ENCODE data around the gene HMGXB3. TPM values are rescaled to one million over a fixed set of nuclear protein-coding genes. Genes with fewer than 3 reads are reported as not detected.

The HMGXB3 gene
- total and polyA plus RNA-seq, 2 of the 13 experiments (the other 11 are each of a cell fraction or from before 2014, with no cell fraction given), result 18.8 to 23.8 TPM

DNA sequence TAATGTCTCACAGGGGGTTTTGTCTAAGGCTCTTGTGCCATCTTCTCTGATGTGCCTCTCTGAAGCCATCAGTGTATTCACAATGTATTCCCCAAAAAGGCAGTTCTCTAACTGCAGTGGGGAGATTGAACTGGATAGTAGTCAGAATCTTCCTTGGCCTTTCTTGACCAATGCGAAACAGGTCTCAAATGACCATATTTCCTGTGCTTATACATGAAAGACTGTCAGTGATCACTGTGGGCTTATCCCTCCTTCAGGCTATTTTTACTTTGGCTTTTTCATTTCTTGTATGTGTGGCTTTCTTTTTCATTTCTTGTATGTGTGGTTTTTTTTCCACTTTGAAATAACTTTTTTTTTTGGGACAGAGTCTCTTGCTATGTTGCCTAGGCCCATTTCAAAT lies 19.7 kb downstream of the HMGXB3 start:
- in situ Hi-C loops (cut with HindIII; ENCODE audit: extremely low pct_ligation_motif_present, low pct_unique_long_range_greater_than_20kb), result no loop called here
- H3K4me1 ChIP-seq (ENCODE audit: insufficient read depth, low read length), result peaks cover 40% of the 10 kb centered on the region
- peaks cover 30 to 76% of the 10 kb centered on the region in 2 experiments for H3K36me3 ChIP-seq (replicated peaks in 1 of 2; ENCODE audit: control insufficient read depth in 1 of 2, insufficient read depth in 2 of 2, low read length in 2 of 2)
- no peak overlapping the region for H3K27ac ChIP-seq (ENCODE audit: extremely low read length, insufficient read depth, low read length)
- TF ChIP-seq WIZ (CRISPR knock-in tag; IDR thresholded peaks at IDR 0.05) (no peak), ESRRA (CRISPR knock-in tag; IDR thresholded peaks at IDR 0.05; ENCODE audit: low read depth) (no peak), HINFP (CRISPR knock-in tag; IDR thresholded peaks at IDR 0.05; ENCODE audit: low read depth) (no peak)
- peaks cover 4% of the 10 kb centered on the region for H3K79me2 ChIP-seq (ENCODE audit: insufficient read depth, low read length)
- 94% methylated on average over 1 of the region's 1 CpG for WGBS (ENCODE audit: low lambda C conversion rate)
- no peak overlapping the region for H2AFZ ChIP-seq (ENCODE audit: low read length)
- DNase-seq (ENCODE audit: low spot score) (no peak), ATAC-seq (no peak), FAIRE-seq (no peak)
- H3K9me3 ChIP-seq (ENCODE audit: low read length), result peaks cover 4% of the 10 kb centered on the region; the same call in 1 of the 2 replicates
- POLR2A ChIA-PET, result no interaction called here
- H3K4me3 ChIP-seq (replicated peaks in 1 of 3; ENCODE audit: insufficient read depth in 1 of 3, low read depth in 2 of 3, low read length in 3 of 3), result no peak overlapping the region
- no peaks in the 10 kb centered on the region for H4K20me1 ChIP-seq (ENCODE audit: insufficient read depth, low read length)
- CTCF ChIA-PET (ENCODE audit: low intra/inter-chr PET ratio, low total read pairs), result no interaction called here
- no TSS peak for BruUV-seq (replicated peaks)
- intact Hi-C loops (cut with micrococcal nuclease; ENCODE audit: unreplicated experiment), result loop anchor here (10.0 kb wide), 1 partner anchor 335 kb away; the partner anchor contains the start of gene TCOF1
- no peak overlapping the region for H3K9ac ChIP-seq (ENCODE audit: insufficient read depth, low read depth, low read length)
- no peak overlapping the region for H3K4me2 ChIP-seq (ENCODE audit: low read depth, low read length)
- no peaks in the 10 kb centered on the region for H3K27me3 ChIP-seq (ENCODE audit: control insufficient read depth in 1 of 2, insufficient read depth in 2 of 2, low read length in 2 of 2)

GRCh38 chr5:150021491-150022157 lies 21.1 kb downstream of the HMGXB3 start:
- ATAC-seq (no peak), FAIRE-seq (no peak), DNase-seq (ENCODE audit: low spot score) (no peak)
- no peaks in the 10 kb centered on the region for H3K79me2 ChIP-seq (ENCODE audit: insufficient read depth, low read length)
- in situ Hi-C loops (cut with HindIII; ENCODE audit: extremely low pct_ligation_motif_present, low pct_unique_long_range_greater_than_20kb), result no loop called here
- no peak overlapping the region for H3K4me2 ChIP-seq (ENCODE audit: low read depth, low read length)
- no peak overlapping the region for H3K4me3 ChIP-seq (replicated peaks in 1 of 3; ENCODE audit: insufficient read depth in 1 of 3, low read depth in 2 of 3, low read length in 3 of 3)
- 95% methylated on average over 13 of the region's 13 CpGs for WGBS (ENCODE audit: low lambda C conversion rate)
- no peaks in the 10 kb centered on the region for H3K9me3 ChIP-seq (ENCODE audit: low read length)
- BruUV-seq (replicated peaks), result no TSS peak
- peak overlapping the region; percentile 28 for H3K27ac ChIP-seq (ENCODE audit: extremely low read length, insufficient read depth, low read length)
- peaks cover 44% of the 10 kb centered on the region for H3K4me1 ChIP-seq (ENCODE audit: insufficient read depth, low read length)
- TF ChIP-seq, protein P1, sequence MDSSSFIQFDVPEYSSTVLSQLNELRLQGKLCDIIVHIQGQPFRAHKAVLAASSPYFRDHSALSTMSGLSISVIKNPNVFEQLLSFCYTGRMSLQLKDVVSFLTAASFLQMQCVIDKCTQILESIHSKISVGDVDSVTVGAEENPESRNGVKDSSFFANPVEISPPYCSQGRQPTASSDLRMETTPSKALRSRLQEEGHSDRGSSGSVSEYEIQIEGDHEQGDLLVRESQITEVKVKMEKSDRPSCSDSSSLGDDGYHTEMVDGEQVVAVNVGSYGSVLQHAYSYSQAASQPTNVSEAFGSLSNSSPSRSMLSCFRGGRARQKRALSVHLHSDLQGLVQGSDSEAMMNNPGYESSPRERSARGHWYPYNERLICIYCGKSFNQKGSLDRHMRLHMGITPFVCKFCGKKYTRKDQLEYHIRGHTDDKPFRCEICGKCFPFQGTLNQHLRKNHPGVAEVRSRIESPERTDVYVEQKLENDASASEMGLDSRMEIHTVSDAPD (CRISPR knock-in tag; IDR thresholded peaks at IDR 0.05), result no peak
- no peak for TF ChIP-seq RAD51 (IDR thresholded peaks at IDR 0.05; ENCODE audit: borderline replicate concordance)
- H3K36me3 ChIP-seq (replicated peaks in 1 of 2; ENCODE audit: control insufficient read depth in 1 of 2, insufficient read depth in 2 of 2, low read length in 2 of 2), result peaks cover 26 to 67% of the 10 kb centered on the region in 2 experiments
- H3K9ac ChIP-seq (ENCODE audit: insufficient read depth, low read depth, low read length), result no peak overlapping the region
- H2AFZ ChIP-seq (ENCODE audit: low read length), result no peak overlapping the region
- CTCF ChIA-PET (ENCODE audit: low intra/inter-chr PET ratio, low total read pairs), result no interaction called here
- no peaks in the 10 kb centered on the region for H3K27me3 ChIP-seq (ENCODE audit: control insufficient read depth in 1 of 2, insufficient read depth in 2 of 2, low read length in 2 of 2)
- no peaks in the 10 kb centered on the region for H4K20me1 ChIP-seq (ENCODE audit: insufficient read depth, low read length)
- POLR2A ChIA-PET, result interaction anchor here (1.0 to 1.4 kb wide), 3 partner anchors 11 to 19 kb away, joined by 3 to 5 read pairs (median 4); no protein-coding TSS in a partner anchor
- intact Hi-C loops (cut with micrococcal nuclease; ENCODE audit: unreplicated experiment), result loop anchor here (10.0 kb wide), 1 partner anchor 333 kb away; the partner anchor contains the start of gene TCOF1
